ENCODE results near the gene PTPRD.

The PTPRD gene

DNA sequence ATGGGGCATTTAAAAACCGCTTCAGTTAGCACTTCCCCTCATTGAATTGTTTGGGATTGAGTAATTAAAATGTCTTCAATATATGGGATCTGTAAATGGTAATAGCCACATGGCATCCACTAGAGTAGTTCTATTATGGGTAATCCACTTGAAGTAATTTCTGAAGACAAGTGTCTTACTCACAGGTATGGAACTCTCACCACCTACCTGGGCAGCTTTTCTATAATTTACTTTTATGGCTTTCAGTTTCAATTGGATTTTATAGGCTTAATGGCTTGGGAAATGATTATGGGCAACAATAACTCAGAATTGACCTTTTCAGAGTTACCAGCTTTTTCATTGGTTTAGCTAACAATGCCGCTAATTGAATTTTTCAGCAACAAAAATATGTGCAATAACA lies 597.9 kb downstream of the PTPRD start:
- no peak for DNase-seq (ENCODE audit: low read depth, low spot score)
- no peaks in the 10 kb centered on the region for H3K9me3 ChIP-seq (ENCODE audit: insufficient read depth, low read length)

DNA sequence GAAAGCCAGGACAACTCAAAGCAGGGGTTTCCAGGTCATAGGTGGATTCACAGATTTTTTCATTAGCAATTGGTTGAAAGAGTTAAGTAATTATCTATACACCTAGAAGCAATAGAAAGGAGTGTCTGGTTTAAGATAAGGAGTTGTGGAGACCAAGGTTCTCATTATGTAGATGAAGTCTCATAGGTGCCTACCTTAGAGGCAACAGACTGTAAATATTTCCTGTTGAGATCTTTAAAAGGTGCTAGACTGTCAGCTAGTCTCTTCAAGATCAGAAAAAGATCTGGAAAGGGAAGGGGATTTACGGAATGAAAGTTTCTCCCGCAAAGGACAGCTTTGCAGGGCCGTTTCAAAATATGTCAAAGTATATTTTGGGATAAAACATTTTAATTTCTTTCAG lies 603.4 kb downstream of the PTPRD start:
- no peaks in the 10 kb centered on the region for H3K9me3 ChIP-seq (ENCODE audit: insufficient read depth, low read length)
- H3K4me1 ChIP-seq (ENCODE audit: insufficient read depth, insufficient read length): peaks cover 2% of the 10 kb centered on the region
- H3K27me3 ChIP-seq (ENCODE audit: insufficient read depth, insufficient read length): no peaks in the 10 kb centered on the region
- no peak overlapping the region for H3K4me3 ChIP-seq (ENCODE audit: insufficient read length, low read depth)
- DNase-seq (ENCODE audit: low read depth, low spot score): no peak
- no peaks in the 10 kb centered on the region for H3K36me3 ChIP-seq (ENCODE audit: insufficient read depth, insufficient read length, low read length)
- no peak overlapping the region for H3K9ac ChIP-seq (ENCODE audit: insufficient read length, low read depth)
- TF ChIP-seq YY1 (IDR thresholded peaks at IDR 0.05; ENCODE audit: insufficient read depth, insufficient read length): no peak
- TF ChIP-seq ZNF274 (IDR thresholded peaks at IDR 0.05; ENCODE audit: low read depth, low read length): no peak
- no peak for TF ChIP-seq SUZ12 (IDR thresholded peaks at IDR 0.05; ENCODE audit: extremely low read depth, insufficient read depth, insufficient read length)

More for the DNA sequence above, 597.9 kb downstream of the PTPRD start:
- no peak overlapping the region for H3K9ac ChIP-seq (ENCODE audit: insufficient read length, low read depth)
- no peaks in the 10 kb centered on the region for H3K4me1 ChIP-seq (ENCODE audit: insufficient read depth, insufficient read length)
- no peaks in the 10 kb centered on the region for H3K27me3 ChIP-seq (ENCODE audit: insufficient read depth, insufficient read length)
- no peaks in the 10 kb centered on the region for H3K36me3 ChIP-seq (ENCODE audit: insufficient read depth, insufficient read length, low read length)
- no peak overlapping the region for H3K4me3 ChIP-seq (ENCODE audit: insufficient read length, low read depth)
- TF ChIP-seq YY1 (IDR thresholded peaks at IDR 0.05; ENCODE audit: insufficient read depth, insufficient read length) (no peak), SUZ12 (IDR thresholded peaks at IDR 0.05; ENCODE audit: extremely low read depth, insufficient read depth, insufficient read length) (no peak), ZNF274 (IDR thresholded peaks at IDR 0.05; ENCODE audit: low read depth, low read length) (no peak)

DNA sequence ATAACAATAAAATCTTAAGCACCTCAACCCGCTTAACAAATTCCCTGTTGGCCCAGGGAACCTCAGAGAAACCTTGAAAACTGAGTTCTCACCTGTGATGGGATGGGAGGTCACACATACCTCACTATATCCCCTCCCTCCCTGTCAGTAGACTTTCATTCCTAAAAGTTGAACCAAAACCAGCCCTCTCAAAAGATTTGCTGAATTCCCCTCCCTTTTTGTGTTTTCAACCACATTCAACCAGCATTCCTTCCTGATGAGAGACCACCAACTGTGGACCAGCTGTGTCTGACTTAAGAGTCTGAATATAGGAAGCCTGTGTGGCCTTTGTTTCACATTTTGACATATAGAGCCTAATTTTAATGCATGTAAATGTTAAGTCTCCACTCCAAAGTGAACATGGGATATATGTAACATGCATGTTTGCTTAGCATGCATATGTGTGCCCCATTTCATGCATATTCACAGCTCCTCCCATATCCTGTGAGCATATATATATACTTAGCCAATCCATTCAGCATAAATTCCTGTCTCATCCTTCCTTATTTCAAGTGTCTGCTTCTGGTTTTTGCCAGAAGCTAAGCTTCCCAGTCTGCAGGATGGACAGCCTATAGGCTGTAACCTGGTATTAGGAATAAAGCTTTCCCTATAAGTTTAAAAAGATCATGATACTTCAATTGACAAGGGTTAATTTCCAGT lies 604.6 kb downstream of the PTPRD start:
- TF ChIP-seq SUZ12 (IDR thresholded peaks at IDR 0.05; ENCODE audit: extremely low read depth, insufficient read depth, insufficient read length) (no peak), YY1 (IDR thresholded peaks at IDR 0.05; ENCODE audit: insufficient read depth, insufficient read length) (no peak), ZNF274 (IDR thresholded peaks at IDR 0.05; ENCODE audit: low read depth, low read length) (no peak)
- Histone ChIP-seq H3K9me3 (ENCODE audit: insufficient read depth, low read length) (no peaks in the 10 kb centered on the region), H3K4me3 (ENCODE audit: insufficient read length, low read depth) (no peak overlapping the region), H3K9ac (ENCODE audit: insufficient read length, low read depth) (no peak overlapping the region), H3K36me3 (ENCODE audit: insufficient read depth, insufficient read length, low read length) (no peaks in the 10 kb centered on the region), H3K27me3 (ENCODE audit: insufficient read depth, insufficient read length) (no peaks in the 10 kb centered on the region), H3K4me1 (ENCODE audit: insufficient read depth, insufficient read length) (peaks cover 2% of the 10 kb centered on the region)
- peak; percentile 65 for DNase-seq (ENCODE audit: low read depth, low spot score)

DNA sequence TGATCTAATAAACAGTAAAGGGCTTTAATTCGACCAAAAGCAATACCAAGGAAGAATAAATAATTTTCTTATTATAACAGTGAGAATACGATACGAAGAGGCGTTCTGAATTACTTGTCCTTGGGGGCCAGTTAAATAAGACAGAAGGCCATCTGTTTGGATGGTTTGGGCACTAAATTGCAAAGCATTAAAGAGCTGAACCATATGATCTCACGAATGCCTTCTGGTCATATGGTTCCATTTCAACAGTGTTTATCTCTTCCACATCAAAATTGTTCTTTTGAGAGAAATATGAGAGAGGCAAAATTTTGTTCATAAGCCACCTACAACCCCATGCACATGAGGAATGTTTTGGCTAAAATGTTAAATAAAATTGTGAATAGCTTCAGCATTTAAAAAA lies 605.4 kb downstream of the PTPRD start:
- H3K9ac ChIP-seq (ENCODE audit: insufficient read length, low read depth): no peak overlapping the region
- no peaks in the 10 kb centered on the region for H3K9me3 ChIP-seq (ENCODE audit: insufficient read depth, low read length)
- peaks cover 2% of the 10 kb centered on the region for H3K4me1 ChIP-seq (ENCODE audit: insufficient read depth, insufficient read length)
- TF ChIP-seq ZNF274 (IDR thresholded peaks at IDR 0.05; ENCODE audit: low read depth, low read length): no peak
- no peak for TF ChIP-seq SUZ12 (IDR thresholded peaks at IDR 0.05; ENCODE audit: extremely low read depth, insufficient read depth, insufficient read length)
- TF ChIP-seq YY1 (IDR thresholded peaks at IDR 0.05; ENCODE audit: insufficient read depth, insufficient read length): no peak
- DNase-seq (ENCODE audit: low read depth, low spot score): no peak
- H3K36me3 ChIP-seq (ENCODE audit: insufficient read depth, insufficient read length, low read length): no peaks in the 10 kb centered on the region
- no peak overlapping the region for H3K4me3 ChIP-seq (ENCODE audit: insufficient read length, low read depth)
- no peaks in the 10 kb centered on the region for H3K27me3 ChIP-seq (ENCODE audit: insufficient read depth, insufficient read length)

DNA sequence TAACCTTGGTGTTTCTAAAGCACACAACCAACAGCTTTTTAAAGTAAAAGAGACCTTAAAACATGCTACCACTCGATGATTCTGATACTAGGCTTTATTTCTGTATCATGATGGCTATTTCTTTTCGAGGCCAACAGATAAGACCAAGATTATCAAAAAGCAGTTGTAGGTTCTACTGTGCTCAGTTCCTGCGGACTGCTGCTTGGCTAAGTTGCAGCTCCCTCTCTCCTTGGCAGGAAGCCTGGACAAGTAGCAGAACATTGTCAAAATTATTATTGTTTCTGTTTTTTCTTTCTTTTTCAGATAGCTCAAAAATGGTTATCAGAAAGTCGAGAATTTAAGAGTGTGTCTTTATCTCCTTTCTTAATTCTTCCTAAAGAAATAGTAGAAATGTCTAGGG lies 607.6 kb downstream of the PTPRD start:
- no peak overlapping the region for H3K4me3 ChIP-seq (ENCODE audit: insufficient read length, low read depth)
- H3K9ac ChIP-seq (ENCODE audit: insufficient read length, low read depth): no peak overlapping the region
- no peak for DNase-seq (ENCODE audit: low read depth, low spot score)
- no peaks in the 10 kb centered on the region for H3K36me3 ChIP-seq (ENCODE audit: insufficient read depth, insufficient read length, low read length)
- no peaks in the 10 kb centered on the region for H3K9me3 ChIP-seq (ENCODE audit: insufficient read depth, low read length)
- H3K4me1 ChIP-seq (ENCODE audit: insufficient read depth, insufficient read length): peaks cover 2% of the 10 kb centered on the region
- TF ChIP-seq YY1 (IDR thresholded peaks at IDR 0.05; ENCODE audit: insufficient read depth, insufficient read length) (no peak), ZNF274 (IDR thresholded peaks at IDR 0.05; ENCODE audit: low read depth, low read length) (no peak), SUZ12 (IDR thresholded peaks at IDR 0.05; ENCODE audit: extremely low read depth, insufficient read depth, insufficient read length) (no peak)
- no peaks in the 10 kb centered on the region for H3K27me3 ChIP-seq (ENCODE audit: insufficient read depth, insufficient read length)

DNA sequence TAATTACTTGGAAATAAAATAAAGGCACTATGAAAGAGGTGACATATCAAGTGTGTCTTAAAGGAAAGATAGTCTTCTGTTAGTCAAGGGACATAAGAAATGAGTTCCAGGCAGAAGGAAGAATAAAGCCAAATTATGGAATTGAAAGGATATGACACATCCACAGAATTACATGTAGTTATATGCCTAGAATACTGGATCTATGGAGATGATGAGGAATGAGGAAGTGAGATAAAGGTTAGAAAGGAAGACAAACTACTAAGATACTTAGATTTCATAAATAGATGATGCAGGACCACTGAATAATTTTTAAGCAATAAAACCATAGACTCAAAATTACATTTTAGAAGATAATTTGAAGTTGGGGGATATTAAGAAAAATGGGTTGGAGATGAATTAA lies 609.8 kb downstream of the PTPRD start:
- TF ChIP-seq ZNF274 (IDR thresholded peaks at IDR 0.05; ENCODE audit: low read depth, low read length): no peak
- TF ChIP-seq YY1 (IDR thresholded peaks at IDR 0.05; ENCODE audit: insufficient read depth, insufficient read length): no peak
- no peak for TF ChIP-seq SUZ12 (IDR thresholded peaks at IDR 0.05; ENCODE audit: extremely low read depth, insufficient read depth, insufficient read length)
- DNase-seq (ENCODE audit: low read depth, low spot score): no peak
- Histone ChIP-seq H3K4me3 (ENCODE audit: insufficient read length, low read depth) (no peak overlapping the region), H3K27me3 (ENCODE audit: insufficient read depth, insufficient read length) (no peaks in the 10 kb centered on the region), H3K9ac (ENCODE audit: insufficient read length, low read depth) (no peak overlapping the region), H3K36me3 (ENCODE audit: insufficient read depth, insufficient read length, low read length) (no peaks in the 10 kb centered on the region), H3K4me1 (ENCODE audit: insufficient read depth, insufficient read length) (no peaks in the 10 kb centered on the region), H3K9me3 (ENCODE audit: insufficient read depth, low read length) (no peaks in the 10 kb centered on the region)

DNA sequence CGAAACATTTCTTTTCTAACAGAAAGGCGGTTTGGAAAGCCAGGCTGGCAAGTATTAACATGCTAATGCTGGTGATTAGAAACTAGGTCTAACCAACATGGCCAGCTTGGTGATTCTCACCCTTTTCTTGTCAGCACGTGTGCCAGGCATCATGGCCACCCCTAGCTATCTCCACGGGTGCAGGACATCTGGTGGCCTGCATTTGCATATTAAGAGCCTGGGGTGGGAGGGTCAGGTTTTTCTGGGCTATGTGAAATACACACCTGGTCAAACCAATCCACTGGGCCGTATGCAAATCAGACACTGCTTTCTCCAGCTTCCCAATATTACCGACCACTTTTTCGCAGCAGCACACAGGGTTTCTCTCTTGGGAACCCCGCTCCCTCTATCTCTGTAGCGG lies 612.1 kb downstream of the PTPRD start:
- no peak for DNase-seq (ENCODE audit: low read depth, low spot score)
- Histone ChIP-seq H3K36me3 (ENCODE audit: insufficient read depth, insufficient read length, low read length) (no peaks in the 10 kb centered on the region), H3K9me3 (ENCODE audit: insufficient read depth, low read length) (no peaks in the 10 kb centered on the region), H3K9ac (ENCODE audit: insufficient read length, low read depth) (no peak overlapping the region), H3K27me3 (ENCODE audit: insufficient read depth, insufficient read length) (no peaks in the 10 kb centered on the region), H3K4me1 (ENCODE audit: insufficient read depth, insufficient read length) (no peaks in the 10 kb centered on the region), H3K4me3 (ENCODE audit: insufficient read length, low read depth) (no peak overlapping the region)
- TF ChIP-seq YY1 (IDR thresholded peaks at IDR 0.05; ENCODE audit: insufficient read depth, insufficient read length): no peak
- no peak for TF ChIP-seq SUZ12 (IDR thresholded peaks at IDR 0.05; ENCODE audit: extremely low read depth, insufficient read depth, insufficient read length)
- no peak for TF ChIP-seq ZNF274 (IDR thresholded peaks at IDR 0.05; ENCODE audit: low read depth, low read length)
